Lower leg skin (tissue), 4 donors: ENCODE data around the gene SEMA3D. TPM values are rescaled to one million over a fixed set of nuclear protein-coding genes. Genes with fewer than 3 reads are reported as not detected.

ENCODE experiments used
- DNase-seq, 2 donors: peaks; one replicate each; pipeline ENCODE4 v3.0.0-alpha.2; 2019; ENCODE audit warnings: low spot score in 2 of 2
- H3K4me3 ChIP-seq: fragments of 200-600 bp; sonication (generic); 2 replicates; pipeline ENCODE4 v1.5.1; 2017; ENCODE audit warnings: mild to moderate bottlenecking, low read depth; ENCODE audit not compliant: poor library complexity, severe bottlenecking
- CTCF ChIP-seq, 3 donors: fragments of 450-650 bp; IDR thresholded peaks; one replicate each; pipeline ENCODE4 v1.5.1; 2016; ENCODE audit warnings: antibody characterized with exemption in 3 of 3, mild to moderate bottlenecking in 3 of 3, moderate library complexity in 2 of 3
- POLR2A ChIP-seq, 2 donors: fragments of 450-650 bp; IDR thresholded peaks; one replicate each; pipeline ENCODE4 v1.6.1; 2016 to 2017; ENCODE audit warnings: antibody characterized with exemption in 2 of 2, mild to moderate bottlenecking in 1 of 2, moderate library complexity in 1 of 2
- WGBS, 2 donors: methylation state at CpG; one replicate each; pipeline ENCODE4 v1.1.5; 2018; 5-methylcytosine and 5-hydroxymethylcytosine counted together
- intact Hi-C: fragments of 100-400 bp; cut with DNase I; formaldehyde crosslinking; loops from one replicate; pipeline ENCODE4 v1.15.0; 2023; ENCODE audit warnings: low total_unique reads
- total RNA-seq, 4 donors: library from RNA; depleted of rRNA; stranded (reverse); fragments of >200 nt; gene quantifications; one replicate each; pipeline ENCODE4 v1.1.0, GENCODE V29; 2016

The SEMA3D gene
- total RNA-seq, 4 donors from 2014 or later: 2.4 to 4.7 (median 2.7) TPM

- H3K4me3 ChIP-seq: no peak overlapping the region
- 78 to 83% methylated on average over 3 of the region's 3 CpGs for WGBS, 2 donors
- DNase-seq: no peak
- TF ChIP-seq CTCF (IDR thresholded peaks at IDR 0.05): no peak
- TF ChIP-seq POLR2A (IDR thresholded peaks at IDR 0.05): no peak
- intact Hi-C loops: no loop called here
These were observed 39.7 kb upstream of the SEMA3D start for GRCh38 chr7:85226361-85227085.

GRCh38 chr7:85224171-85224570 is 37.3 kb upstream of the SEMA3D start:
- DNase-seq: no peak
- 57 to 58% methylated on average over 3 of the region's 3 CpGs for WGBS, 2 donors
- TF ChIP-seq CTCF (IDR thresholded peaks at IDR 0.05): no peak
- no peak for TF ChIP-seq POLR2A (IDR thresholded peaks at IDR 0.05)
- no peak overlapping the region for H3K4me3 ChIP-seq
- intact Hi-C loops: no loop called here

GRCh38 chr7:85222522-85222921 is 35.7 kb upstream of the SEMA3D start:
- no peak overlapping the region for H3K4me3 ChIP-seq
- intact Hi-C loops: no loop called here
- TF ChIP-seq POLR2A (IDR thresholded peaks at IDR 0.05) (no peak), CTCF (IDR thresholded peaks at IDR 0.05) (no peak)
- 81 to 89% methylated on average over 4 of the region's 4 CpGs for WGBS, 2 donors
- no peak for DNase-seq

- H3K4me3 ChIP-seq: no peak overlapping the region
- no peak for DNase-seq
- intact Hi-C loops: no loop called here
- TF ChIP-seq POLR2A (IDR thresholded peaks at IDR 0.05) (no peak), CTCF (IDR thresholded peaks at IDR 0.05) (no peak)
These were observed 34.9 kb upstream of the SEMA3D start for GRCh38 chr7:85221796-85222195.

GRCh38 chr7:85220651-85221050 is 33.8 kb upstream of the SEMA3D start:
- no peak for DNase-seq
- TF ChIP-seq CTCF (IDR thresholded peaks at IDR 0.05) (no peak), POLR2A (IDR thresholded peaks at IDR 0.05) (no peak)
- H3K4me3 ChIP-seq: no peak overlapping the region
- intact Hi-C loops: no loop called here

- 80 to 85% methylated on average over 2 of the region's 2 CpGs for WGBS, 2 donors
- no peak for DNase-seq
- H3K4me3 ChIP-seq: no peak overlapping the region
- TF ChIP-seq CTCF (IDR thresholded peaks at IDR 0.05): no peak
- TF ChIP-seq POLR2A (IDR thresholded peaks at IDR 0.05): no peak
- intact Hi-C loops: no loop called here
These were observed 33.2 kb upstream of the SEMA3D start for GRCh38 chr7:85220023-85220422.
